GM13976 (cell line): ENCODE results near the gene HEMK1.
A peak's percentile ranks its signal among the peaks of the same experiment; 100 is the strongest.

Experiments
- DNase-seq: peaks from one replicate; pipeline ENCODE4 v3.0.0; 2012; ENCODE audit warnings: low spot score
- in situ Hi-C: fragments of 300-500 bp; cut with MboI; formaldehyde crosslinking; loops from one replicate; pipeline ENCODE4 v1.12.0; 2022; ENCODE audit warnings: low sequenced_read_pairs, mixed read lengths, inconsistent platforms; ENCODE audit not compliant: unreplicated experiment
- TF ChIP-seq, protein P1 (sequence below): IDR thresholded peaks from 2 replicates; pipeline ENCODE4 v1.5.1; 2012; ENCODE audit warnings: borderline replicate concordance, mild to moderate bottlenecking; ENCODE audit not compliant: insufficient read depth; ENCODE audit errors: extremely low read depth, missing control alignments, control extremely low read depth

HEMK1 gene, protein sequence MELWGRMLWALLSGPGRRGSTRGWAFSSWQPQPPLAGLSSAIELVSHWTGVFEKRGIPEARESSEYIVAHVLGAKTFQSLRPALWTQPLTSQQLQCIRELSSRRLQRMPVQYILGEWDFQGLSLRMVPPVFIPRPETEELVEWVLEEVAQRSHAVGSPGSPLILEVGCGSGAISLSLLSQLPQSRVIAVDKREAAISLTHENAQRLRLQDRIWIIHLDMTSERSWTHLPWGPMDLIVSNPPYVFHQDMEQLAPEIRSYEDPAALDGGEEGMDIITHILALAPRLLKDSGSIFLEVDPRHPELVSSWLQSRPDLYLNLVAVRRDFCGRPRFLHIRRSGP

DNA sequence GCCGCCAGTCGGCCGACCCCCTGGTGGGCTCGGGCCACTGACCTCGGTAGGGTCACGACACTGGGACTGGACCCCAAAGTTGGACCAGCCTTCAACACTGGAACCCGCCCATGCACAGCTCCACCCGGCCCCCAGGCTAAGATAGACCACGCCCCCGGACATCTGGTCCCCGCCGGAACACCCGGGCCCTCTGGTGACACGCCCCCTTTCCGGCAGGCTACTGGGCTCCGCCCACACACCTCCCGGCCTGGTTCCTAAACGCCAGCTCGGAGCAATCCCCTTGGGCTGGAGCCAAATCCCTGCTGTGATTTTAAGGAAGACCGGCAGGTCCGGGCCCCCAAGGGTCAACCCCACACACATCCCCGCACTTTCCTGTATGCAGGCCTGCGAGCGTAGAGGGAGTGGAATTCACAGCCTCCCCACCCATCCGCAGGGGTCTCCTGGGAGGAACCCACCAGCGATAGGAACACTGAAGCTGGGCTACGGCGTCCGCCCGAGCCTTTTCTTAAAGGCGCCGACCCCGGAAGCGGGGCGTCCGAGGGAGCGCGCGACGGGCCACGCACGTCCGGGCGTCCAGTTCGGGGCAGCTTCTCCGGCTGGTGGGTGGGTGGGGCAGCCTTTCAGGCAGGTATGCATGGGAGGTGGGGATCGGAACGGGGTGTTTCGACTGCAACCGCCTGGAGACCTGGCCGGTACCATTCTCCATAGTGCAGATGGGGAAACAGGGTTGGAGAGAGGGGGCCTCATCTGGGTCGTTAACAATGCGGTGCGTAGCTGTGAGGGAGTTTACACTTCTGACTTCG, at the start of gene HEMK1:
HEMK1 (plus strand) TSS at position 576 of the 803 bp plus-strand sequence. CDS start 1,583 bp downstream, outside the sequence.
- TF ChIP-seq, protein P1, sequence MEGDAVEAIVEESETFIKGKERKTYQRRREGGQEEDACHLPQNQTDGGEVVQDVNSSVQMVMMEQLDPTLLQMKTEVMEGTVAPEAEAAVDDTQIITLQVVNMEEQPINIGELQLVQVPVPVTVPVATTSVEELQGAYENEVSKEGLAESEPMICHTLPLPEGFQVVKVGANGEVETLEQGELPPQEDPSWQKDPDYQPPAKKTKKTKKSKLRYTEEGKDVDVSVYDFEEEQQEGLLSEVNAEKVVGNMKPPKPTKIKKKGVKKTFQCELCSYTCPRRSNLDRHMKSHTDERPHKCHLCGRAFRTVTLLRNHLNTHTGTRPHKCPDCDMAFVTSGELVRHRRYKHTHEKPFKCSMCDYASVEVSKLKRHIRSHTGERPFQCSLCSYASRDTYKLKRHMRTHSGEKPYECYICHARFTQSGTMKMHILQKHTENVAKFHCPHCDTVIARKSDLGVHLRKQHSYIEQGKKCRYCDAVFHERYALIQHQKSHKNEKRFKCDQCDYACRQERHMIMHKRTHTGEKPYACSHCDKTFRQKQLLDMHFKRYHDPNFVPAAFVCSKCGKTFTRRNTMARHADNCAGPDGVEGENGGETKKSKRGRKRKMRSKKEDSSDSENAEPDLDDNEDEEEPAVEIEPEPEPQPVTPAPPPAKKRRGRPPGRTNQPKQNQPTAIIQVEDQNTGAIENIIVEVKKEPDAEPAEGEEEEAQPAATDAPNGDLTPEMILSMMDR, result no peak
- in situ Hi-C loops, result no loop called here
- DNase-seq, result peak; percentile 99

DNA sequence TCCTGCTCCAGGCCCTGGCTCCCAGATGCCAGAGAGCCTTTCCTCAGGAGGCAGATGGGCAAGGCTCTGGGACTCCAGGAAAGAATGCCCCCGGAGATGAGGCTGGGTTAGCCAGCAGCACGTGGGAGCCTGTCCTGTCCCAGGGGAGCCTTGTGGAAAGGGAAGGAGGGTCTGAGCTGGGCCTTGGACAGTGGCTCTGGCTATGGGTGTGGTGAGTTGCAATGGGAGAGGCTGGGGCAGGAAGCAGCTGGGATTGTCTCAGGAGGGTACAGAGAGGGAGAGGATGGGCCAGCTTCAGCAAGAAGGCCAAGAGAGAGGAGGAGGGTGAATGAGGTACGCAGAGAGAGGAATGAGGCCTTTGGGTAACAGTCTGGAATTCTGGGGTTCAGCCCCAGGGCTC, 48.5 kb upstream of the HEMK1 start:
- no peak for DNase-seq
- TF ChIP-seq, protein P1, result no peak
- in situ Hi-C loops, result no loop called here

DNA sequence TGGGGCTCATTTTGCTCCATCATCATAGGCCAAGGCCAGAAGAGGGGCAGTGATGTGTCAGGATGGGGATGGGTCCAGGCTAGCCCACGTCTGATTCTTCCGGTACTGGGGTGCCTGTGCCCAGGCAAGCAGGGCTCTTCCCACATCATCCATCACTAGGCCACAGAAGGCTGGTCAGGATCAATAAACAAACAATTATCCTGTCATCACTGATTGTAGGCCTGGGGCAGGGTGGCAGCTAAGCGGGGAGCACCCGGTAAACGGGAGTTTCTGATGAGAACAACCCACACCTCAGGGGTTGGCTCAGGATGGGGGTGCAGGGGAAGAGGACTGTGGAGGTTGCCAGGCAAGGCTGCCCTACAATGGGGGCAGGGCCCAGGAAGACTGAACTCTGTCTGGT, 47.8 kb upstream of the HEMK1 start:
- in situ Hi-C loops, result no loop called here
- DNase-seq, result no peak
- TF ChIP-seq, protein P1, result no peak

DNA sequence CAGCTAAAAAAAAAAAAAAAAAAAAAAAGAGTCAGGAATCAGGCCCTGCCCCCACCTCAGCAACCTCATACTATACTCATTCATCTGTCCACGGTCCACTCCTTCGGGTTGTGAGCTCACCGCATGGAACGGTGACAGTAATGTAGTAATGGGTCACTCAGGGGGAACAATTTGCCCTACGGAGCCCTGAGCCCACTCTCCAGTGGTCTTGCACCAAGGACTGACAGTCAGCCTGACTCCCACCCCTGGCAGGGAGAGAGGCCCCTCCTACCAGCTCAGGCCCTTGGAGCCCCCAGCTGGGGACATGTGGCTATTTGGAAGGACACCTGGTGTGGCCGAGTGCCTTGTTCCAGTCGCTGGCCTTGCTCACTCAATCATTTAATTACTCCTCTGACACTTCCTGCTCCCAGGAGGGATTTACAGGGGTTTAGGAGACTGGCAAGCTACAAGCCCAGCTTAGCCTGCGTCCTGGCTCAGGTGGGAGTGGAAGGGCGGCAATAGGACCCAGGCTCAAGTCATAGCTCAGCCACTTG, 46.0 kb upstream of the HEMK1 start:
- in situ Hi-C loops, result no loop called here
- TF ChIP-seq, protein P1, result no peak
- no peak for DNase-seq

DNA sequence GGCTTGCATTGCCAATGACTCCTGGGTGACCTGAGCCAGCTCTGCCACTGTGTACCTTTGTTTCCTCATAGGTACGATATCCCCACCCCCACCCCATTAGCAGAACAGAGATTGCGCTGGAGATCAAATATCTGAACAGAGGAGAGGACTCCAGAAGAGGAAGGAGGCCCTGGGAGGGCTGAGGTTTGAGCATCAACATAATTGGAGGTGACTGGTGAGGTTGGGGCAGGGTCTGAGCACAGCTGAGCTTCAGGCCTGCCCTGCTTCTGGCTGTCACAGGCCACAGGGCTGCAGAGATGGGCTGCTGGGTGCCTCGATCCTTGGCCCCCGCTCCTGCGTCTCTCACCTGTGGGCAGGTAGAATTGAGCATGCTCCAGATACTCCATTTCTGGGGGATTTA, 44.6 kb upstream of the HEMK1 start:
- TF ChIP-seq, protein P1, result no peak
- in situ Hi-C loops, result no loop called here
- DNase-seq, result no peak

DNA sequence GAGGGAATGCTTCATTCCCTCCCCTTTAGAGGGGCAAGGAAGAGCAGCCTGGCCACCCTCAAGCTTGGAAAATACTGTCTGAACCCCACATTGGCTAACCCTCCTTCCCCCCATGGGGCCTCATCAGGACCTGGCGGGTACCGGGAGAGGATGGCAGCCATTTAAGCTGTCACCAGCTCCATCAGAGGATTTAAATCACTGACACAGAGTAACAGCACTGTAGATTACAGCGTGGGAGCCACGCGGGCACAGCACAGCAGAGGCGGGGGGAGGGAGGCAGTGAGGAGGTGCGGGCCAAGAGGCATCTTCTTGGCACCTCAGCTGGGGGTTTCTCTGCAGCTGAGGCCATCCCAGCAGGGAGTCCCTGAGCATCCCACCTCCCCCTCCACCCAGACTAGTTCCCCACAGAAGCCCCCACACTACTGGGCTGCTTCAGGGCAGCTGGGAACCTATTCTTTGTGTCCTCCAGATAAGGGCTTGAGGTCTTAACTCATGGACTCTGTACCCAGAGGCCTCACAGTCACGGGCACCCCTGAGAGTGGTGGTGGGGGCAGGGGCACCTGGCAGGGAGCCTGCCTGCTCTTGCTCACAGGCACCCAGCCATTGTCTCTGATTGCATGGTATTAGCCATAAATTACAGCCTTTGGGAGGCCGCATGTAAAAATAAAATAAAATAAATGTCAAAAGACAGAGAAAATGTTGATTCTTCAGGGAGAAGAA, 44.0 kb upstream of the HEMK1 start:
- TF ChIP-seq, protein P1, result no peak
- DNase-seq, result no peak
- in situ Hi-C loops, result no loop called here
